K562 (cell line): ENCODE measurements around the gene SQOR. TPM values are rescaled to one million over a fixed set of nuclear protein-coding genes. Genes with fewer than 3 reads are reported as not detected.

Experiments
- ATAC-seq: fragments of 200-7000 bp; cut with Tn5 transposase; 3 replicates; pipeline ENCODE4 v1.9.1; 2020; ENCODE audit warnings: moderate library complexity
- BruUV-seq: library from RNA; stranded (reverse); fragments of 400-500 nt; replicated peaks from 2 replicates; lab custom pipeline; 2021; lab: Mats Ljungman, UMichigan
- CTCF ChIA-PET: fragments of 300-600 bp; formaldehyde crosslinking; extraction: SDS; loops from one replicate; lab custom pipeline; 2021; ENCODE audit warnings: low intra/inter-chr PET ratio; lab: Yijun Ruan, JAX
- POLR2A ChIA-PET: fragments of 300-600, 350-650 bp; sonication (Branson Sonifier 250); formaldehyde crosslinking; extraction: SDS; loops from one replicate; lab custom pipeline; 2021; ENCODE audit warnings: antibody characterized with exemption, inconsistent platforms; lab: Yijun Ruan, JAX
- DNase-seq, 4 experiments: peaks; one replicate each; pipeline versions ENCODE4 v3.0.0 to v3.0.0-alpha.2; 2011 to 2018; ENCODE audit warnings: low spot score in 3 of 4, mixed read lengths in 3 of 4; ENCODE audit errors: extremely low read depth in 1 of 4
- FAIRE-seq: peaks from 2 replicates; lab custom pipeline; 2011; peaks lifted over from hg19 to GRCh38; lab: Jason Lieb, UNC
- H2AFZ ChIP-seq: 2 replicates; pipeline ENCODE4 v1.6.0; 2011; ENCODE audit warnings: low read depth, low read length, control low read depth, inconsistent platforms
- H3K27ac ChIP-seq: fragments of 200-600 bp; 3 replicates; pipeline ENCODE4 v1.8.0; 2011; ENCODE audit warnings: low read depth, mild to moderate bottlenecking, control low read depth, inconsistent platforms, low read length, moderate library complexity, mixed read lengths; ENCODE audit errors: extremely low read depth
- H3K27me3 ChIP-seq, 2 experiments: fragments of 300-600 bp in 1 of 2; 2 replicates in 1 of 2; 3 replicates in 1 of 2; pipeline versions ENCODE4 v1.6.0 to v1.8.0; 2011; ENCODE audit warnings: inconsistent platforms in 2 of 2, low read length in 2 of 2, mild to moderate bottlenecking in 1 of 2, mixed read lengths in 1 of 2, moderate library complexity in 1 of 2; ENCODE audit not compliant: control insufficient read depth in 2 of 2, insufficient read depth in 2 of 2
- H3K36me3 ChIP-seq: fragments of 300-600 bp; 3 replicates; pipeline ENCODE4 v1.8.0; 2011; ENCODE audit warnings: mild to moderate bottlenecking, low read length, inconsistent platforms; ENCODE audit not compliant: control insufficient read depth, insufficient read depth
- H3K4me1 ChIP-seq, 2 experiments: fragments of 200-600 bp in 1 of 2; replicated peaks in 1 of 2; 2 replicates in 1 of 2; 3 replicates in 1 of 2; pipeline versions ENCODE4 v1.5.1 to v1.8.0; 2011; ENCODE audit warnings: inconsistent platforms in 2 of 2, low read length in 2 of 2, mild to moderate bottlenecking in 1 of 2, mixed read lengths in 1 of 2, moderate library complexity in 1 of 2; ENCODE audit not compliant: control insufficient read depth in 2 of 2, insufficient read depth in 2 of 2
- H3K4me2 ChIP-seq: 2 replicates; pipeline ENCODE4 v1.6.1; 2011; ENCODE audit warnings: low read length, control low read depth, inconsistent platforms, mixed read lengths; ENCODE audit not compliant: insufficient read depth
- H3K4me3 ChIP-seq: fragments of 200-600 bp; sonication (generic), shearing (Covaris generic); 2 replicates; pipeline ENCODE4 v1.5.1; 2016; ENCODE audit warnings: control low read depth, inconsistent platforms
- H3K79me2 ChIP-seq: fragments of 200-600 bp; 3 replicates; pipeline ENCODE4 v1.8.0; 2011; ENCODE audit warnings: low read length, inconsistent platforms; ENCODE audit not compliant: control insufficient read depth, insufficient read depth
- H3K9ac ChIP-seq, 2 experiments: 2 replicates each; pipeline versions ENCODE4 v1.6.0 to v1.6.1; 2011; ENCODE audit warnings: low read depth in 2 of 2, low read length in 2 of 2, control low read depth in 1 of 2, inconsistent platforms in 1 of 2, mild to moderate bottlenecking in 1 of 2, mixed read lengths in 1 of 2; ENCODE audit not compliant: insufficient read depth in 1 of 2
- H3K9me1 ChIP-seq: one replicate; pipeline ENCODE4 v1.6.0; 2011; ENCODE audit warnings: inconsistent platforms, mild to moderate bottlenecking, low read length, moderate library complexity; ENCODE audit not compliant: control insufficient read depth, insufficient read depth
- H3K9me3 ChIP-seq: replicated peaks from 2 replicates; pipeline ENCODE4 v1.5.1; 2011; ENCODE audit warnings: low read depth, low read length, inconsistent platforms; ENCODE audit not compliant: control insufficient read depth, insufficient read depth
- H4K20me1 ChIP-seq: replicated peaks from 2 replicates; pipeline ENCODE4 v1.6.1; 2011; ENCODE audit warnings: low read length, inconsistent platforms, mixed read lengths; ENCODE audit not compliant: control insufficient read depth, insufficient read depth
- CREB3L1 ChIP-seq: fragments of 450-650 bp; IDR thresholded peaks from 2 replicates; pipeline ENCODE4 v1.6.1; 2014; ENCODE audit warnings: low read depth, mild to moderate bottlenecking, moderate library complexity, borderline replicate concordance
- MECOM ChIP-seq: fragments of 250-450 bp; sonication (Bioruptor Pico); IDR thresholded peaks from 2 replicates; pipeline ENCODE4 v1.8.0; 2022; ENCODE audit warnings: inconsistent platforms
- SRSF7 ChIP-seq: fragments of 200-400 bp; formaldehyde crosslinking; optimal IDR thresholded peaks from 2 replicates; pipeline ENCODE3; 2017; ENCODE audit warnings: mild to moderate bottlenecking, low read depth, low read length
- TOE1 ChIP-seq, 2 experiments: fragments of 450-650 bp in 1 of 2; sonication (generic) in 1 of 2; formaldehyde crosslinking in 1 of 2; IDR thresholded peaks; 2 replicates each; pipeline versions ENCODE4 v1.7.1 to v1.8.0; 2016 to 2022; ENCODE audit warnings: borderline replicate concordance in 2 of 2, mild to moderate bottlenecking in 2 of 2, antibody characterized with exemption in 1 of 2, inconsistent platforms in 1 of 2, low read depth in 1 of 2, missing genetic modification reagents in 1 of 2, moderate library complexity in 1 of 2
- ZC3H8 ChIP-seq: fragments of 450-650 bp; IDR thresholded peaks from 2 replicates; pipeline ENCODE4 v1.6.1; 2017
- ZNF444 ChIP-seq: fragments of 250-450 bp; sonication (Bioruptor Pico); IDR thresholded peaks from 2 replicates; pipeline ENCODE4 v1.4.0; 2020; ENCODE audit warnings: mild to moderate bottlenecking, moderate library complexity
- ZNF561 ChIP-seq: fragments of 450-650 bp; formaldehyde crosslinking; conservative IDR thresholded peaks from 2 replicates; pipeline ENCODE4 v1.4.0; 2020; ENCODE audit warnings: mild to moderate bottlenecking, moderate library complexity
- ZNF764 ChIP-seq: fragments of 250-450 bp; sonication (Bioruptor Pico); IDR thresholded peaks from 2 replicates; pipeline ENCODE4 v1.4.0; 2020; ENCODE audit warnings: low read depth, mild to moderate bottlenecking, moderate library complexity
- whole genome bisulfite sequencing: fragments of 100-300 bp; shearing (Covaris generic); methylation state at CpG from one replicate; pipeline ENCODE4 v1.1.6; 2016; ENCODE audit warnings: low coverage, mixed read lengths; ENCODE audit not compliant: insufficient coverage; ENCODE audit errors: missing lambda C conversion rate; 5-methylcytosine and 5-hydroxymethylcytosine counted together
- in situ Hi-C: fragments of 300-500 bp; cut with MboI; formaldehyde crosslinking; loops from 4 replicates; pipeline ENCODE4 v1.15.0; 2018; ENCODE audit warnings: inconsistent platforms, mixed read lengths
- intact Hi-C: fragments of 100-400 bp; cut with micrococcal nuclease; formaldehyde crosslinking; loops from 2 replicates; pipeline ENCODE4 v1.14.2; 2022
- polyA plus RNA-seq, 8 experiments: library from polyadenylated mRNA; depleted of rRNA in 4 of 8; stranded (reverse) in 5 of 8; unstranded in 3 of 8; fragments of >200 nt; fragmentation: Nextera tagmentation in 2 of 8; fragmentation: Illumina TruSeq in 1 of 8; extraction: Ambion mirVana in 2 of 8; extraction: Trizol in 1 of 8; gene quantifications; 2 replicates each; pipeline versions ENCODE4 v1.2.1 to v1.2.3, GENCODE V29; 2011 to 2014; ENCODE audit warnings: inconsistent platforms in 1 of 8, missing spikeins in 1 of 8
- total RNA-seq, 7 experiments: library from RNA; depleted of rRNA in 6 of 7; stranded (reverse); fragments of >200 nt in 6 of 7; fragmentation: Illumina TruSeq in 2 of 7; extraction: Trizol in 2 of 7; gene quantifications; 2 replicates each; pipeline versions ENCODE4 v1.2.1 to v1.2.3, GENCODE V29; 2011 to 2021; ENCODE audit warnings: low replicate concordance in 1 of 7
- TF ChIP-seq, protein P1 (sequence below): sonication (generic); formaldehyde crosslinking; IDR thresholded peaks from 2 replicates; pipeline ENCODE4 v1.8.0; 2022; ENCODE audit warnings: mild to moderate bottlenecking, missing genetic modification reagents, borderline replicate concordance
- TF ChIP-seq, protein P2 (sequence below): sonication (generic); formaldehyde crosslinking; IDR thresholded peaks from 2 replicates; pipeline ENCODE4 v1.4.0; 2020; ENCODE audit warnings: mild to moderate bottlenecking, missing genetic modification reagents

The SQOR gene
- total and polyA plus RNA-seq, 9 of the 15 experiments (the other 6 are each of a cell fraction or from before 2014, with no cell fraction given) = 0.32 to 1.6 (median 1.1) TPM

DNA sequence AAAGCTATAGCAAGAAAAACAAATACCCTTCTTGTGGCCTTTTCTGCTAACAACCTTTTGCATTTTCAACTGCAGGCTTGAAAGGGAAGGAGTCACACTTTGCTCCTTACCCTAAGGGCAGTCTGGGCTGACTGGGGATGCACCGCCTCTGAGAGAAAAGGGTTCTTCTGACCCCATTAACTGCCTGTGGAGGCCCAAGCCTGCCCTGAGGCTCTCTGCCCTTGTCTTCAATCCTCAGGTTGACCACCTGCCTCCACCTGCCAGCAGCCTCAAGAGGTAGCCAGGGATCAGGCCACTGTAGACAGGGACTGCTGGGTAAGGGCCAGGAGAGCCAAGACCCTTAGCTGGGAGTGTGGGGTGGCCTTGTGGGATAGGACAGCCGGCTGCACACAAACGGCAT lies 93.8 kb downstream of the SQOR start:
- CTCF ChIA-PET = no interaction called here

More for the DNA sequence above, 93.8 kb downstream of the SQOR start:
- Histone ChIP-seq H4K20me1 (no peaks in the 10 kb centered on the region), H3K9me3 (no peaks in the 10 kb centered on the region), H3K36me3 (no peaks in the 10 kb centered on the region), H3K27ac (no peak overlapping the region), H3K9ac (no peak overlapping the region), H3K27me3 (peaks cover 0 to 5% of the 10 kb centered on the region in 2 experiments; a peak in 1 of 5 replicates), H3K4me2 (no peak overlapping the region), H3K4me3 (no peak overlapping the region)
- 3% methylated on average over 3 of the region's 3 CpGs for WGBS
- intact Hi-C loops (no loop called here), in situ Hi-C loops (no loop called here)
- BruUV-seq = no TSS peak
- POLR2A ChIA-PET = no interaction called here
- no peak for DNase-seq
- TF ChIP-seq, protein P1, sequence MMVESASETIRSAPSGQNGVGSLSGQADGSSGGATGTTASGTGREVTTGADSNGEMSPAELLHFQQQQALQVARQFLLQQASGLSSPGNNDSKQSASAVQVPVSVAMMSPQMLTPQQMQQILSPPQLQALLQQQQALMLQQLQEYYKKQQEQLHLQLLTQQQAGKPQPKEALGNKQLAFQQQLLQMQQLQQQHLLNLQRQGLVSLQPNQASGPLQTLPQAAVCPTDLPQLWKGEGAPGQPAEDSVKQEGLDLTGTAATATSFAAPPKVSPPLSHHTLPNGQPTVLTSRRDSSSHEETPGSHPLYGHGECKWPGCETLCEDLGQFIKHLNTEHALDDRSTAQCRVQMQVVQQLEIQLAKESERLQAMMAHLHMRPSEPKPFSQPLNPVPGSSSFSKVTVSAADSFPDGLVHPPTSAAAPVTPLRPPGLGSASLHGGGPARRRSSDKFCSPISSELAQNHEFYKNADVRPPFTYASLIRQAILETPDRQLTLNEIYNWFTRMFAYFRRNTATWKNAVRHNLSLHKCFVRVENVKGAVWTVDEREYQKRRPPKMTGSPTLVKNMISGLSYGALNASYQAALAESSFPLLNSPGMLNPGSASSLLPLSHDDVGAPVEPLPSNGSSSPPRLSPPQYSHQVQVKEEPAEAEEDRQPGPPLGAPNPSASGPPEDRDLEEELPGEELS (CRISPR knock-in tag) = no peak
- TF ChIP-seq ZNF764 (CRISPR knock-in tag) = no peak
- no peak for TF ChIP-seq SRSF7
- no peak for TF ChIP-seq CREB3L1
- TF ChIP-seq ZNF561 = no peak
- TF ChIP-seq ZC3H8 = no peak
- TF ChIP-seq MECOM = no peak
- no peak for TF ChIP-seq TOE1 (IDR thresholded peaks at IDR 0.05; ENCODE audit: borderline replicate concordance)
- TF ChIP-seq TOE1 (CRISPR knock-in tag; IDR thresholded peaks at IDR 0.05; ENCODE audit: borderline replicate concordance, low read depth) = no peak
- TF ChIP-seq, protein P2, sequence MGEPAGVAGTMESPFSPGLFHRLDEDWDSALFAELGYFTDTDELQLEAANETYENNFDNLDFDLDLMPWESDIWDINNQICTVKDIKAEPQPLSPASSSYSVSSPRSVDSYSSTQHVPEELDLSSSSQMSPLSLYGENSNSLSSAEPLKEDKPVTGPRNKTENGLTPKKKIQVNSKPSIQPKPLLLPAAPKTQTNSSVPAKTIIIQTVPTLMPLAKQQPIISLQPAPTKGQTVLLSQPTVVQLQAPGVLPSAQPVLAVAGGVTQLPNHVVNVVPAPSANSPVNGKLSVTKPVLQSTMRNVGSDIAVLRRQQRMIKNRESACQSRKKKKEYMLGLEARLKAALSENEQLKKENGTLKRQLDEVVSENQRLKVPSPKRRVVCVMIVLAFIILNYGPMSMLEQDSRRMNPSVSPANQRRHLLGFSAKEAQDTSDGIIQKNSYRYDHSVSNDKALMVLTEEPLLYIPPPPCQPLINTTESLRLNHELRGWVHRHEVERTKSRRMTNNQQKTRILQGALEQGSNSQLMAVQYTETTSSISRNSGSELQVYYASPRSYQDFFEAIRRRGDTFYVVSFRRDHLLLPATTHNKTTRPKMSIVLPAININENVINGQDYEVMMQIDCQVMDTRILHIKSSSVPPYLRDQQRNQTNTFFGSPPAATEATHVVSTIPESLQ (CRISPR knock-in tag) = no peak
- no peak for TF ChIP-seq ZNF444 (CRISPR knock-in tag)
- TF ChIP-seq, all 486 proteins: peak for 0
- ATAC-seq (no peak), FAIRE-seq (no peak)
- Histone ChIP-seq H3K4me1 (no peaks in the 10 kb centered on the region), H3K9me1 (no peaks in the 10 kb centered on the region), H2AFZ (no peak overlapping the region), H3K79me2 (no peaks in the 10 kb centered on the region)
